ENCODE data around the gene GPRIN2.
"Not testable (repeated sequence)": the region's sequence is repeated elsewhere in the genome, so short reads cannot be mapped to it uniquely, and the experiment has no call there.

GPRIN2 gene

GRCh38 chr10:46556515-46557318 lies at the start of gene GPRIN2:
Gene GPRIN2 (minus strand): TSS chr10:46556658. CDS start chr10:46550736, 5,922 bp downstream.
- no peak for TF ChIP-seq GATA1 (IDR thresholded peaks at IDR 0.05; ENCODE audit: low read depth, low read length)
- no peak for TF ChIP-seq POLR2A (IDR thresholded peaks at IDR 0.05; ENCODE audit: low read length)
- no peak for DNase-seq

GRCh38 chr10:46600516-46600915 lies 44.1 kb upstream of the GPRIN2 start:
- not testable (repeated sequence) for DNase-seq

- not testable (repeated sequence) for DNase-seq
Observed at GRCh38 chr10:46597616-46598246, 41.3 kb upstream of the GPRIN2 start.

DNA sequence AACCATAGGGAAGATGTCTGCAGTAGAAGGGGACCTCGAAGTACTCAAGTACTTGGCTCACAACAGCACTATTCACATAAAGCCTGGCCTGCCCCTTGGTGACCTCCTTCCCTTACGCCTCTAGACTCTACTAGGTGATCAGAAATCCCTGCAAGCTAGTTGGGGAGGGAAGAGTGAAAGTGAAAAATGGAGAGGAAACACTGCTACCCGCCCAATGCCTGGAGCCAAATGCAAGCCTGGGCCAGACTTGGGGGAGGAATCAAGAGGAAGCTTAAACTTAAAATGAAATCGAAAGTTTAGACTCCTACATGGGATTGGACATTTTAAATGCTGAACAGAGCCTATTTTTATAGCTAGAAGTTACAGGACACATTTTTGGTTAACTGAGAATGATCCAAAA lies 40.1 kb upstream of the GPRIN2 start:
- DNase-seq: not testable (repeated sequence)

DNA sequence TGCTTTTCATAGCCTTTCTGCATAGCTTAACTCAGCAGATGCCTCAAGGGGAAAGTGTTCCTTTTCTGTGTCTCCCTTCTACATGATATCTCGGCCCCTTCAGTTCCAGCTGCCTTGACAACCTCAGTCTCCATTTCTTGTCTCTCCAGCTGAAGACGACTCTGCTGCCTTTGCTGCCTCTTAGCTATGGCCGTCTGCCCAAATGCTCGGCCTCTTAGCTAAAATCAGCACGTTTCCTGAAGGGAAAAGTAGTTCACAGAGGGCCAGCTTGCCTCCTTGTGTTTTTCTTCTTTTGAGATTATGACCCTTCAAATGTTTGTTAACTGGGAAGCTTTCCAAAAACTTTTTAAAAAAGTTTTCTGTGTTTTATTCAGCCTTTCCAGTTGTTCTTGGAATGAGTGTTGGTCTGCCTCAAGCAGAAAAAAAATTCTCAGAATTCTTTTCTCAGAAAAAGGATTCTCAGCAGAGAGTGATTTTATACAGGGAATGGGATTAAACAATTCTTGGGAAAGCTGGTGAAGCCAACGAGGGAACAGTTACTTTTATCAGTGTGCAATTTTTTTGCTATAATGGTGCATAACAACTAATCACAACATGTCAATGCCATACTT lies 38.1 kb upstream of the GPRIN2 start:
- not testable (repeated sequence) for DNase-seq

DNA sequence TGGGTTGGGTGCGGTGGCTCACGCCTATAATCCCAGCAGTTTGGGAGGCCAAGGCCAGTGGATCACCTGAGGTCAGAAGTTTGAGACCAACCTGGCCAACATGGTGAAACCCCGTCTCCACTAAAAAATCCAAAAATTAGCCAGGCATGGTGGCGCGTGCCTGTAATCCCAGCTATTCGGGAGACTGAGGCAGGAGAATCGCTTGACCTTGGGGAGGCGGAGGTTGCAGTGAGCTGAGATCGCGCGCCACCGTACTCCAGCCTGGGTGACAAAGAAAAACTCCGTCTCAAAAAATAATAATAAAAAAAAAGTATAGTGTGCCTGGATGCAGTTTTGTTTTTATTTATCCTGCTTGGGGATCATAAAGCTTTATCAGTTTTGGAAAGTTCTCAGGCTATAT lies 36.8 kb upstream of the GPRIN2 start:
- not testable (repeated sequence) for DNase-seq

DNA sequence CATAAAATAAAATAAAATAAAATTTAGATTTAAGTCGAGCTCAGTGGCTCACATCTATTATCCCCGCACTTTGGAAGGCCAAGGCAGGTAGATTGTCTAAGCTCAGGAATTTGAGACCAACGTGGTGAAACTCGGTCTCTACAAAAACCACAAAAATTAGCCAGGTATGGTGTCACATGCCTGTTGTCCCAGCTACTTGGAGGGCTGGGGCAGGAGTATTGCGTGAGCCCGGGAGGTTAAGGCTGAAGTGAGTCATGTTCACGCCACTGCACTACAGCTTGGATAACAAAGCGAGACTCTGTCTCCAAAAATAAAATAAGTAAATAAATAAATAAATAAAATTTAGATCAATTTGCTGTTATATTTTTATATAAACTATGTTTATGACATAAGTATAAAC lies 34.6 kb upstream of the GPRIN2 start:
- not testable (repeated sequence) for DNase-seq

GRCh38 chr10:46589589-46589988 lies 33.1 kb upstream of the GPRIN2 start:
- DNase-seq: not testable (repeated sequence)

DNA sequence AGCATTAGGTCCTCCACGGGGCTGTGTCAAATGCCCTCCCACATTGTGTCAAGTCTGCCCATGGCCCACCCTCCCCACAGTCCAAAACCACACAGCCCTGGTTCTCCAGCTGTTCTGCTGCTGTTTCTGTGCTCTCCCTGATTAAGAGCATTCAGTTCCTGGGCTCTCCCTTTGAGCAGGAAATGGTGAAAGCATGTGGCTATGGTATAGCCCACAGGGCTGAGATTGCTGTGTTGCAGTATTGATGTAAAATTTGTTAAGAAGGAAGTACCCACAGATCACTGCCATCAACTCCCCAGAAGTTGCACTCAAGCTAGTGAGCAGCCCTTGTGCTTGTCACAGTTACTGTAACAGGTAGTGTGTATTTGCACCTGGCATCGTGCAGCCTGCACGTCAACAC lies 31.8 kb upstream of the GPRIN2 start:
- DNase-seq: not testable (repeated sequence)

DNA sequence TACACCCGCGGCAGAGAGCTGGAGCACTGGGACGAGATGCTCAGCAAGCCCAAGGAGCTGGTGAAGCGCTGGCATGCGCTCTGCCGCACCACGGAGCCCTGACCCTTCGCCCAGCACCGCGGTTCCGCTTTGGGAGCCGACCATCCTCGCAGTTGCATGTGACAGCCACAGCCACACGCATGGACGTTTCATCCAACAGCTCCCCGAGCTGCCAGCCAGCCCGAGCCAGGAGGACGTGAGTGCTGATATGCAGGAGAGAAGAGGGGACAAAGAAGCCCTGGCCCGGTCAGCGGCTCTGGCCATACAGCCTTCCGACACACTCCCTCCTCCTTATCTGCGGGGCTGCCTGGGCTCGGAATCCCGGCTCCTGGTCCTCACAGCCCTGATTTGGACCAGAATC lies 31.1 kb upstream of the GPRIN2 start:
- not testable (repeated sequence) for DNase-seq

GRCh38 chr10:46585246-46585645 lies 28.8 kb upstream of the GPRIN2 start:
- not testable (repeated sequence) for DNase-seq

GRCh38 chr10:46584196-46584595 lies 27.7 kb upstream of the GPRIN2 start:
- not testable (repeated sequence) for DNase-seq

DNA sequence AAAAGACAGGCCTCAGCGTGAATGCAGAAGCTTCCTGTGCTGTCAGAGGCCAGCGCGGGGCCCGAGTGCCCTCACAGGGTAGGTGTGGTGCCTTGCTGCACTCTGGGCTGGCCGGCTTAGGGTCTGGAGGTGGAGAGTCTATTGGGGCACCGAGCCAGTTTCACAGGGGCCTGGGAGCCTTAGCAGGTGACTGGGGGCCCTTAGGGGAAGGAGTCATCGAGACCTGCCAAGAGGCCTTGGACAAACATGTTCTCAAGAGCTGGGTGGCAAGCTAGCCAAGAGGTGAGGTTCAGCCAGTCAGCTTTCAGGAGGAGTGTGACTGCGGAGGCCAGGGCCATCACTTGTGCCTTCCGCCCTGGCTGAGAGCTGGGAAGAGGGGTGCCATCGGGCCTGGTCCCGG lies 26.1 kb upstream of the GPRIN2 start:
- DNase-seq: not testable (repeated sequence)

GRCh38 chr10:46581997-46582396 lies 25.5 kb upstream of the GPRIN2 start:
- not testable (repeated sequence) for DNase-seq

GRCh38 chr10:46579378-46579777 lies 22.9 kb upstream of the GPRIN2 start:
- not testable (repeated sequence) for DNase-seq

DNA sequence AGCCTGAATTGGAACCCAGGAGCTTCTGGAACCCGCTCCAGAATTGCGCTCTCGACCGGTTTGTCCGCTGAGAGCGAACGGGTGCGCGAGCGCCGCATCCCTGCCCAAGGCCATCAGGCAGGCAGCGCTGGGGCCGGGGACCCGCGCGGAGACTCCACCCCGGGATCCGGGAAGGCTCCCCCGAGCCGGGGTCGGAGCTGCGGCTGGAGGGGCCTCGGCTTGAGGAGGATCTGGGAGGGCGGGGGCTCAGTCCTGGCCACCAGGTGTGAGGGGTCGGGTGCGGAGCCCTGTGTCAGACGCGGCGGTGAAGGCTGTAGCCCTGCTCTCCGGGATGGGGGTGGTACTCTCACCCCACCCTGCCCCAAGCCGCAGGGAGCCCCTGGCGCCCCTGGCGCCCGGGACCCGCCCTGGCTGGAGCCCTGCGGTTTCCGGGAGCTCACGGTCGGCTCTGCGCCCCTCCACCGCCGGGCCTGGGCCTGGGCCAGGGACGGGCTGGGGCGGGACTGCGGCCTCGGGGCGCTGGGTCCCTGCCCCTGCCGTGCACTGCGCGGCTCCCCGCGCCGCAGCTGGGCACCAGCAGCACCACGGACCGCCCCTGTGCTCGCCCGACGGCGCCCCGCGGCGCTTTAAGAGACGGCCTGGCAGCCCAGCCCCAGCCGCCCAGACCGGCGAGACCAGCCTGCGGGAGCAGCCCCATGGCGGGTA lies 22.2 kb upstream of the GPRIN2 start, which contains the start of gene SYT15:
SYT15 (plus strand) TSS at position 655 of the 705 bp plus-strand sequence; CDS start at position 696, 41 bp downstream.
- DNase-seq: not testable (repeated sequence)

DNA sequence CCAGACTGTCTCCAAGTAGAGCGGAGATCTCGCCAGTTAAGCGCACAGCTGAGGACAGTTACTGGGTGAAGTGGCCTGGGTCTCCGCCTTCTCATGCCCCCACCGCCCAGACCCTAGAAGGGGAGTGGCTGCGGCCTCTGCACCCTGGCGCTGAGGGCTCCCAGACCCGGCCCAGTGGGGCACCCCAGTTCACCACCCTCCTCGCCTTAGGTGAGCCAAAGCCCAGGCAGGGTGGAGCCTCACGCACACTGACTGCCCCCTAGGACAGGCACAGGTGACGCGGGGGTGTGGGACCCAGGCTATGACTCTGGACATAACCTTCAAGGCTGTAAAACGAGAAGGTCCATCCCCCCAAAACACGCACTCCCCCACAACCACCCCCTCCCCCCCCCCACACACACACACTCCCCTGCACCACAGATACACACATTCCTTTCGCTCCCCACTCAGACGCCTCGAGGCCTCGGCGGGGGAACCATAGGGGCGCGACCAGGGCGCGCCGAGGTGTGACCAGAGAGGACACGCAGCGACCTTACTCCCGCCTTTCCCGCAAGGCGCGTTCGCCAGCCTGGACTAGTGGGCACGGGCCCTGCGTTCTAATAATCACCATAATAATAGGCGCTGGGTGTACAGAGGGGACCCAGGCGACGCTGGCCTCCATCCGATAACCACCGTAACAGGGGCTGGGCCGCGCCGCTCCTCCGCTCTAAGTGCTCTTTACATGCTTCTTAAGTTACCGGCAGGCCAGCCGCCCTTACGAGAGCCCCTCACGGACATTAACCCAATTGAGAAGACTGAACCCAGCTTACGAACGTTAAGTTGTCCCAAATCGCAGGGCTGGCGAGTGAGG lies 21.4 kb upstream of the GPRIN2 start:
- DNase-seq: not testable (repeated sequence)

DNA sequence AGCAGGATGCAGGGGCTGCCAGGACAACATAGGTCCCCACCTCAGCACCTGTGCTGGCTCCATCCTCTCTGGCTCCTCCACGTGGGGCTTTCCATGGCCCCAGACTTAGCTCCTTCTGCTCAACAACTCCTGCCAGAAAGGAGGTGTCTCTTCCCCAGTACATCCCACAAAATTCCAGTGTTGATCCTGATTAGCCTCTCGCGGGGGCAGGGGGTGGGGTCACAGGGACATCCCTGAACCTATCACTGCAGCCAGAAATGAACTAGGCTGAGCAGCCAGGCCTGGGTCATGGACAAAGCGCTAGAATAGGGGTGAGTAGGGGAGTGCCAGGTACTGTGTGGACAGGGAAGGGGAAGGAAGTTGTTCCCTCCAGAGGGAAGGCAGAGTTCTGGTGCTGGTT lies 17.4 kb upstream of the GPRIN2 start:
- not testable (repeated sequence) for DNase-seq

- not testable (repeated sequence) for DNase-seq
Observed at GRCh38 chr10:46573314-46573713, 16.9 kb upstream of the GPRIN2 start.

DNA sequence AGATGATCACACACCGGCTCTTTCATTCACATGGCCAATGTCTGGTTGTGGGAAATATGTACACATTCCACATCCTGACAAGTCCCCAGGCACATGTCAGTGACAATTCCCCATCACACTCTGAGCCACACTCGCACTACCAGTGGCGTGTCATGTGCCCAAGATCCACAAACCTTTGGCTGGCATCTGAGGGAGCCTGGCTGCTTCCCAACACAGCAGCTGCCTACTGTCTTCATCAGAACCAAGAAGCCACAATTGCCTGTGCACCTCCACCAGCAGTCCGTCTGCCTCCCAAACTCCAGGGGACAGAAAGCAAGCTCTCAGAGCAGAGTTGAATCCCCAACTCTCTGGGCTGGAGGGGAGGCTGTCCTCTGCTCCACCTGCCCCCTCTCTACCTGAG lies 16.3 kb upstream of the GPRIN2 start:
- DNase-seq: not testable (repeated sequence)

DNA sequence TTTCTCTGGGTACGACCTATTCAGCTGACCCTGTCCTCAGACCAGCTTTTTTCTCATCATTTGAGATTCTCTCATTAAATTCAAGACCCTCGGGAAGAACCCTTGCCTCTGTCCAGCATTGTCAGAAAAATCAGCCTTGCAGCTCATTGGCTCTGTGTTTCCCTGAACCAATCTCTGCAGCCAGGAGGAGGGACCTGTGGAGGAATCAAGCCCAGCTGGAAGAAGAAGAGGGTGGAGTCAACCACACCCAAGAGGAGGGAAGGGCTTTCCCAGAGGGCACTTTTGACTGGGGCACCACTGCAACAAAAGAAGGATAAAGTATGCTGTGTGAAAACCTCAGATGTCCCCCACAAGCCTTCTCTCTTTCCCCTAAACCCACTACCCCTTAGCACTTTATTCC lies 14.2 kb upstream of the GPRIN2 start:
- not testable (repeated sequence) for DNase-seq

Measured in erythroblast (primary cell).